ENCODE results near the gene PPFIBP1.

DNA sequence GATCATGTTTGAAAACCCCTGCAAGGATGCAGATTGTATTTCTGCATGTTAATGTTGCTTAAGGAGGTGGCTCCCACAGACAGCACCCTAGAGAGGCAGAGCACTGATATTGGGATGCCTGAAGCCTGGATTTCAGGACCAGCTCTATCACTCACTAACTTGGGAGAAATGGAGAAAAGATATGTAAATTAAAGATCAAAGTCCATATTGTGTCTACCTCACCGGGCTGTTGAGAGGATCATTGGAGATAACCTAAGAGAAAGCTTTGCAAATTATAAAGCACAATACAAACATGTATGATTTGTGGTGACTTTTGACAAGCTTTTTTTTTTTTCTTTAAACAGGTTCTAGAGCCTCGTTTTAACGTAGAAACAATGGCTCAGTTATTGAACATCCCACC lies 164.7 kb downstream of the PPFIBP1 start:
- TF ChIP-seq, protein P1, sequence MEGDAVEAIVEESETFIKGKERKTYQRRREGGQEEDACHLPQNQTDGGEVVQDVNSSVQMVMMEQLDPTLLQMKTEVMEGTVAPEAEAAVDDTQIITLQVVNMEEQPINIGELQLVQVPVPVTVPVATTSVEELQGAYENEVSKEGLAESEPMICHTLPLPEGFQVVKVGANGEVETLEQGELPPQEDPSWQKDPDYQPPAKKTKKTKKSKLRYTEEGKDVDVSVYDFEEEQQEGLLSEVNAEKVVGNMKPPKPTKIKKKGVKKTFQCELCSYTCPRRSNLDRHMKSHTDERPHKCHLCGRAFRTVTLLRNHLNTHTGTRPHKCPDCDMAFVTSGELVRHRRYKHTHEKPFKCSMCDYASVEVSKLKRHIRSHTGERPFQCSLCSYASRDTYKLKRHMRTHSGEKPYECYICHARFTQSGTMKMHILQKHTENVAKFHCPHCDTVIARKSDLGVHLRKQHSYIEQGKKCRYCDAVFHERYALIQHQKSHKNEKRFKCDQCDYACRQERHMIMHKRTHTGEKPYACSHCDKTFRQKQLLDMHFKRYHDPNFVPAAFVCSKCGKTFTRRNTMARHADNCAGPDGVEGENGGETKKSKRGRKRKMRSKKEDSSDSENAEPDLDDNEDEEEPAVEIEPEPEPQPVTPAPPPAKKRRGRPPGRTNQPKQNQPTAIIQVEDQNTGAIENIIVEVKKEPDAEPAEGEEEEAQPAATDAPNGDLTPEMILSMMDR (CRISPR knock-in tag; IDR thresholded peaks at IDR 0.05) = no peak
- TF ChIP-seq, protein P2, sequence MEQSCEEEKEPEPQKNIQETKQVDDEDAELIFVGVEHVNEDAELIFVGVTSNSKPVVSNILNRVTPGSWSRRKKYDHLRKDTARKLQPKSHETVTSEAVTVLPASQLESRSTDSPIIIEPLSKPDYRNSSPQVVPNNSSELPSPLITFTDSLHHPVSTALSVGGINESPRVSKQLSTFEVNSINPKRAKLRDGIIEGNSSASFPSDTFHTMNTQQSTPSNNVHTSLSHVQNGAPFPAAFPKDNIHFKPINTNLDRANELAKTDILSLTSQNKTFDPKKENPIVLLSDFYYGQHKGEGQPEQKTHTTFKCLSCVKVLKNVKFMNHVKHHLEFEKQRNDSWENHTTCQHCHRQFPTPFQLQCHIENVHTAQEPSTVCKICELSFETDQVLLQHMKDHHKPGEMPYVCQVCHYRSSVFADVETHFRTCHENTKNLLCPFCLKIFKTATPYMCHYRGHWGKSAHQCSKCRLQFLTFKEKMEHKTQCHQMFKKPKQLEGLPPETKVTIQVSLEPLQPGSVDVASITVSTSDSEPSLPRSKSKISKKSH (CRISPR knock-in tag; IDR thresholded peaks at IDR 0.05; ENCODE audit: borderline replicate concordance) = no peak
- TF ChIP-seq ZNF296 (CRISPR knock-in tag; conservative IDR thresholded peaks at IDR 0.05) (no peak), SMARCC2 (IDR thresholded peaks at IDR 0.05) (no peak), JUNB (CRISPR knock-in tag; IDR thresholded peaks at IDR 0.05; ENCODE audit: borderline replicate concordance) (no peak), POLR2AphosphoS5 (IDR thresholded peaks at IDR 0.05; ENCODE audit: low read depth, low read length) (no peak)
